SK-N-MC (cell line): Measurements from ENCODE around the gene BBS4.

Experiments used
- EZH2 ChIP-seq: fragments of 200-600 bp; sonication (generic); IDR thresholded peaks from one replicate; pipeline ENCODE4 v1.6.1; 2017; ENCODE audit warnings: antibody characterized with exemption
- FOXP2 ChIP-seq: optimal IDR thresholded peaks from 2 replicates; pipeline ENCODE3; 2011; ENCODE audit warnings: mild to moderate bottlenecking, moderate library complexity; ENCODE audit not compliant: insufficient read depth; ENCODE audit errors: extremely low read length, control extremely low read depth
- POLR2AphosphoS5 ChIP-seq: IDR thresholded peaks from 2 replicates; pipeline ENCODE4 v1.6.1; 2012; ENCODE audit warnings: mild to moderate bottlenecking, low read depth, low read length, borderline replicate concordance

- peak; percentile 88 for TF ChIP-seq POLR2AphosphoS5
- no peak for TF ChIP-seq EZH2
- peak; percentile 74 for TF ChIP-seq FOXP2
These were observed 97.8 kb downstream of the BBS4 start, which contains the start of gene ADPGK for GRCh38 chr15:72783640-72784455.
